ENCODE data around the gene MEGF10. TPM values are rescaled to one million over a fixed set of nuclear protein-coding genes. Genes with fewer than 3 reads are reported as not detected.

Gene MEGF10
- total RNA-seq, result 0.09 and 0.36 TPM in 2 replicates

GRCh38 chr5:127290019-127290945 is at the start of gene MEGF10:
MEGF10 (plus strand) TSS chr5:127290796; CDS start chr5:127331309, 40,513 bp downstream.

Other genes starting within 250 kb of the MEGF10 start
- gene C5orf63, start 217.3 kb upstream of the MEGF10 start, total RNA-seq, result 0.63 and 3.0 TPM in 2 replicates
- gene PRRC1, start 226.8 kb downstream of the MEGF10 start, total RNA-seq, result 38.1 and 48.7 TPM in 2 replicates